Type B pancreatic cell (in vitro differentiated cells): ENCODE results near the gene BCO2. TPM values are rescaled to one million over a fixed set of nuclear protein-coding genes. Genes with fewer than 3 reads are reported as not detected.

Source experiments
- DNase-seq: peaks from one replicate; pipeline ENCODE4 v3.0.0; 2021; ENCODE audit warnings: mixed read lengths; ENCODE audit not compliant: unreplicated experiment; ENCODE audit errors: extremely low spot score
- H3K27ac Mint-ChIP-seq: 2 replicates; pipeline ENCODE4 v1.8.0; 2021; ENCODE audit warnings: mild to moderate bottlenecking, mixed read lengths
- H3K27me3 Mint-ChIP-seq: 2 replicates; pipeline ENCODE4 v1.8.0; 2021; ENCODE audit warnings: mixed read lengths
- H3K36me3 Mint-ChIP-seq: 2 replicates; pipeline ENCODE4 v1.8.0; 2021; ENCODE audit warnings: mixed read lengths
- H3K4me1 Mint-ChIP-seq: one replicate; pipeline ENCODE4 v1.8.0; 2021; ENCODE audit warnings: mixed read lengths; ENCODE audit not compliant: unreplicated experiment
- H3K4me3 Mint-ChIP-seq: 2 replicates; pipeline ENCODE4 v1.8.0; 2021; ENCODE audit warnings: mild to moderate bottlenecking, mixed read lengths
- H3K9me3 Mint-ChIP-seq: 2 replicates; pipeline ENCODE4 v1.8.0; 2021; ENCODE audit warnings: mixed read lengths
- total RNA-seq: library from RNA; stranded (reverse); gene quantifications from 2 replicates; pipeline ENCODE4 v1.2.1, GENCODE V29; 2021; ENCODE audit warnings: low replicate concordance
- TF ChIP-seq, protein P1 (sequence below): fragments of 200-600 bp; sonication (generic); conservative IDR thresholded peaks from 2 replicates; pipeline ENCODE4 v1.5.0; 2021; ENCODE audit warnings: antibody characterized with exemption, mild to moderate bottlenecking

BCO2 gene
- total RNA-seq, 1 donor from 2014 or later = 2.7 TPM

DNA sequence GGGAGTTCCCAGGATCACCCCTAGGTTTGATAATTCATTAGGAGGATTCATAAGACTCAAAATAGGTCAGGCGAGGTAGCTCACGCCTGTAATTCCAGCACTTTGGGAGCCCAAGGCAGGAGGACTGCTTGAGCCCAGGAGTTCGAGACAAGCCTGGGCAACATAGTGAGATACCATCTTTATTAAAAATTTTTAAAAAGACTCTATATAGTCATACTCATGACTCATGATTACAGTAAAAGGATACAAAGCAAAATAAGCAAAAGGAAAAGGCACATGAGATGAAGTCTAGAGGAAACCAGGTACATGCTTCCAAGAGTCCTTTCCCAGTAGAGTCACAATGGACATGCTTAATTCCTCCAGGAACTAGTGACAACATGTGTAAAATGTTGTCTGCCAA, 37.0 kb downstream of the BCO2 start:
- Mint-ChIP-seq H3K4me1 (no peaks in the 10 kb centered on the region), H3K27ac (no peak overlapping the region), H3K36me3 (no peaks in the 10 kb centered on the region), H3K9me3 (no peaks in the 10 kb centered on the region), H3K4me3 (no peak overlapping the region), H3K27me3 (peaks cover 13% of the 10 kb centered on the region)
- TF ChIP-seq, protein P1, sequence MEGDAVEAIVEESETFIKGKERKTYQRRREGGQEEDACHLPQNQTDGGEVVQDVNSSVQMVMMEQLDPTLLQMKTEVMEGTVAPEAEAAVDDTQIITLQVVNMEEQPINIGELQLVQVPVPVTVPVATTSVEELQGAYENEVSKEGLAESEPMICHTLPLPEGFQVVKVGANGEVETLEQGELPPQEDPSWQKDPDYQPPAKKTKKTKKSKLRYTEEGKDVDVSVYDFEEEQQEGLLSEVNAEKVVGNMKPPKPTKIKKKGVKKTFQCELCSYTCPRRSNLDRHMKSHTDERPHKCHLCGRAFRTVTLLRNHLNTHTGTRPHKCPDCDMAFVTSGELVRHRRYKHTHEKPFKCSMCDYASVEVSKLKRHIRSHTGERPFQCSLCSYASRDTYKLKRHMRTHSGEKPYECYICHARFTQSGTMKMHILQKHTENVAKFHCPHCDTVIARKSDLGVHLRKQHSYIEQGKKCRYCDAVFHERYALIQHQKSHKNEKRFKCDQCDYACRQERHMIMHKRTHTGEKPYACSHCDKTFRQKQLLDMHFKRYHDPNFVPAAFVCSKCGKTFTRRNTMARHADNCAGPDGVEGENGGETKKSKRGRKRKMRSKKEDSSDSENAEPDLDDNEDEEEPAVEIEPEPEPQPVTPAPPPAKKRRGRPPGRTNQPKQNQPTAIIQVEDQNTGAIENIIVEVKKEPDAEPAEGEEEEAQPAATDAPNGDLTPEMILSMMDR = no peak
- no peak for DNase-seq

GRCh38 chr11:112212710-112213109, 37.4 kb downstream of the BCO2 start:
- TF ChIP-seq, protein P1 = no peak
- H3K27me3 Mint-ChIP-seq = peaks cover 13% of the 10 kb centered on the region
- H3K36me3 Mint-ChIP-seq = no peaks in the 10 kb centered on the region
- no peak for DNase-seq
- H3K4me1 Mint-ChIP-seq = no peaks in the 10 kb centered on the region
- no peaks in the 10 kb centered on the region for H3K9me3 Mint-ChIP-seq
- no peak overlapping the region for H3K4me3 Mint-ChIP-seq
- no peak overlapping the region for H3K27ac Mint-ChIP-seq

DNA sequence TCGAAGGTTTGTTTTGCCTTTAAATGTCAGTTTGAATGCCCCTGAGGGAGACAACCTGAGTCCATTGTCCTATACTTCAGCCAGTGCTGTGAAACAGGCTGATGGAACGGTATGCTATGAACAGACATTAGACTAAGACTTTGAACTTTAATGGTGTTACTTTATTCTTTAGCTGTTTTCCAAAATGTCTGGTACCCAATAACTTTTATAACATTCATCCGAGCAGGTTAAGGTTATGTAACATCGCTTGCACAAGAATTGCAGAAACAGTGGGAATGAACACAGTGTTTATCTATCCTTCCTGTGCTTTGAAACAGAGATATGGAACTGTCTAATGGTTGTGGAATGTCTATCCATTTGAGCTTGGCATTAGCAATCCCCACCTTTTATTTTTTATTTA, 38.4 kb downstream of the BCO2 start:
- Mint-ChIP-seq H3K4me1 (no peaks in the 10 kb centered on the region), H3K4me3 (no peak overlapping the region), H3K27me3 (peaks cover 9% of the 10 kb centered on the region), H3K36me3 (no peaks in the 10 kb centered on the region), H3K9me3 (no peaks in the 10 kb centered on the region), H3K27ac (no peak overlapping the region)
- TF ChIP-seq, protein P1 = no peak
- DNase-seq = no peak

GRCh38 chr11:112215621-112216020, 40.3 kb downstream of the BCO2 start:
- H3K27me3 Mint-ChIP-seq = peaks cover 4% of the 10 kb centered on the region
- H3K36me3 Mint-ChIP-seq = no peaks in the 10 kb centered on the region
- TF ChIP-seq, protein P1 = no peak
- no peaks in the 10 kb centered on the region for H3K4me1 Mint-ChIP-seq
- DNase-seq = no peak
- no peak overlapping the region for H3K27ac Mint-ChIP-seq
- no peaks in the 10 kb centered on the region for H3K9me3 Mint-ChIP-seq
- no peak overlapping the region for H3K4me3 Mint-ChIP-seq

GRCh38 chr11:112216561-112217105, 41.3 kb downstream of the BCO2 start:
- no peaks in the 10 kb centered on the region for H3K9me3 Mint-ChIP-seq
- TF ChIP-seq, protein P1 = no peak
- H3K36me3 Mint-ChIP-seq = no peaks in the 10 kb centered on the region
- no peak overlapping the region for H3K27ac Mint-ChIP-seq
- H3K4me3 Mint-ChIP-seq = no peak overlapping the region
- H3K4me1 Mint-ChIP-seq = peaks cover 4% of the 10 kb centered on the region
- no peaks in the 10 kb centered on the region for H3K27me3 Mint-ChIP-seq
- no peak for DNase-seq
